T-helper 2 cell (primary cell): ENCODE results near the gene ROBO1.
"Not testable (repeated sequence)": the region's sequence is repeated elsewhere in the genome, so short reads cannot be mapped to it uniquely, and the experiment has no call there.

Experiments
- DNase-seq, 5 experiments: peaks; one replicate each; pipeline versions ENCODE4 v3.0.0 to v3.0.0-alpha.2; 2012 to 2022

ROBO1 gene

DNA sequence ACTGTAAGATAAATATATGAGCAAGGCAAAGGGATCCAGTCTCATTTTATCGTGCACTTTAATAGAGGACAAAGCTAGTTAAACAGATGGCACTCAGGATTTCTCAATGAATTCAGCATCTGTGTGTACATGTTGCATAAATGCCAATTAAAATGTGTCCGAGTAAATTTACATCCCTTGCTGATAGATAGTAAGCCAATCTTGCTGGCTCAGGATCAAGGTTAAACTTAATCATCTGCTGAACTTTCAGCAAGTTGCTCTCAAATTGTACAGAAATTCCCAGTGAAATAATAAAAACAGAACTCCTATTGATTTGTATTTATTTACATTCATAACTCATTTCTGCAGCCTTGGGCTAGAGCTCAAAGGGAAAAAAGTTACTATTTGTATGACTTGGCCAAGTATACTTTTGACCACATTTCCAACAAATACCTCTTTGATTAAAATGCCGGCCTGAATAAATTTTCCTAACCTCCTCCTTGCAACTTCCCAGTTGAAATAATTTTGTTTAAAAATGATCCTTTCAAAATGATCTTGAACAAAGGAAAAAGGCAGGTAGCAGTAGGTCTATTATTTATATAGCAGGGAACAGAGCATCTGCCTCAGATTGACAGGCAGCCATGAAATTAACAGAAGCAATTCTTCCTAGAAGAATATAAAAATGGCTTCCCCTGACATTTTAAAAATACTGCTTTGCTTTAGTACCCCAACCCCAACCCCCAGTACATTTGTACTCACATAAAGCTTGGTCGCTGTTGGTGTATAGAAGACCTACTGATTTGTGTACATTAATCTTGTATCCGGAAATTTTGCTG is 1001.9 kb downstream of the ROBO1 start:
- no peak for DNase-seq

DNA sequence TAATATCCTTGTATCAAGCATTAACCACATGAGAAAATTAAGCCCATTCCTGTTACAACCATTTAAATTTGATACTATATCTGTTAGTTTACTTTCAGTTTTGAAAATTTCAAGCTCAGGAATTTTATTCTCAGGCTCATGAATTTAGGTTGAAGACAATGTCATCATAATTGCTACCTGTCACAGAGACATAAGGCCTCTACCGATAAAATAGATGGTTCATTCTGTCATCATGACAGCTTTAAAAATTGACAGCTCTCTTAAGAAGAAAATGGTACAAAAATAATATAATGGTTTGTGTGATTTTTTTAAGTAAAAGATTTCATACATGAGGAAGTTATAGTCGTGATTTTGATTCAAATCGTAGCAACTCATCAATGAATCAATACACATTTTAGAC is 1003.2 kb downstream of the ROBO1 start:
- DNase-seq = no peak

DNA sequence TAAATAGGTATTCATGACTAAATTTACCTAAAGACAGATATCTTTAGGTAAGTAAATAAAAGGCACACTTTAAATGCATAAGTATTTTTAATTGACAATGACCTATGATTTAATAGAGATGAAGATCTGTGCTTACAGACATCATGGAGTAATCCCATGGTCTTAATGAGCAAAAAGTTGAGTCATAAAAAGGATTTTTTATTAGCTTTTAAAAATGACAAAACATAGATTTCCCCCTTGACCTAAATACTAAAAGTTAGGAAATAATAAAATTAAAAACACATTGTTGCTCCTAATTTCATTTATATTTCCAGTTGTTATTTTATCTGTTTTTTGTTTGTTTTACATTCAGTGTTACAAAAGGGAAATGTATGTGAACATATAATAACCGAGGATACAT is 1005.7 kb downstream of the ROBO1 start:
- no peak for DNase-seq

DNA sequence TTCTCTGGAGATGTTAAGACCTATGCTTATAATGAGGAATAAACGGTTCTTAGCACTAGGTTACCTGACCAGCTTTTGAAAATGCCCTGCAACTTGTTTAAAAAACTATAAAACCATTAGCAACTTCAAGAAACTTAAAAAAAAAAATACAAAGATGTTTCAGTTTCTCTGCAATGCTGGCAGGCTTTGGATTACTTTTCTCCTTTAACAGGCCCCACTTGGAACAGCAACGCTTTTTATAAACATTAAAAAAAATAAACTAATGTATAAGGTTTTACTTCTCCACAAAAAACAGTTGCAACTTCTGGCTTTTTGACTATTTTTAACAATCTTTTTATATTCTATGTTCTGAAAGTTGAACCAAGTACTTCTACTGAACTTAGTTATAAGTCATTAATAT is 1006.7 kb downstream of the ROBO1 start:
- DNase-seq = no peak

DNA sequence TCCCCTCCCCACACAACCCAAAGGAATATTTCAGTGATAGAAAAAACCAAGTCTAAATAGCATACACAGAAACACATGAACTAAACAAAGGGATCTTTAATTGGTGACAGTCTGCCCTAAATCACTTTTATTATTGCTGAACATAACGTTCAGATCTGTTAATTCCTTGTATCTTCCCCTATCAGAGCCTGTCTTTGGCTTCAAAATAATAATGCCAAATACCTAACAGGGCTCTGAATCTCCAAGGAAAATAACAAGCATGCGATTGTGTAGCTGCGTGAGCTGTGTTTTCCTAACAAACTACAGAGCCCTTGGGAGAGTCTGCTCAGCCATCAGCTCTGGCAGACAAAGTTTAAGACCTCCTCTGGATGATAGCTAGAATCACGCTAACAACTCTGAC is 1010.1 kb downstream of the ROBO1 start:
- no peak for DNase-seq

DNA sequence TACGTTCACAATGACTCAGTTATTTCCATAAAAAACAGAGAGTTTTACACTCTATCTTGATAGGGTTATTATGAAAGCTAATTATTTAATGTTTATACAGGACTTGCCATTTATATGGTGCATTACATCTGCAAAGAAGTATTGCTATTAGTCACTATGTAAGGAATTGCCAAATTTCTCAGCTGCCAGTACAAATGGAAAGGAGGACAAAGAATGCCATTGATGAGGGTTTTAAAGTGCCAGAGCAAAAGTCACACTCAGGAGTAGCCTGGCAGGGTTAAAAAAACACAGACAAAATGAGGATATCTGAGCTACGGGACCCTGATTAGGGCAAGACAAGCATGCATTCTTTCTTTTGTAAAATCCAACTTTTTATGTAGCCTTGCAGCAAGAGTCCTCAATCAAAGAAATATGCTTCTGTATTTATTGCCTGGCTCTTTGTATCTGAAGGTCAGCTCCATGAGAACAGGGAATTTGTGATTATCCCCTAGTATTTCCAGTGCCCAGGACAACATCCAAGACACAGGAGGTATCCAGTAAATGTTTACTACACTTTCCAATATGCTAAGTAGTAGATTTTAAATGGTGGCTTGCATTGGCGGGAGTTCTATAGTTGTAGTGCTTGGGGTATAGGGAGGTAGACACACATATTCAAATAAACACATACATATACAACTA is 1013.6 kb downstream of the ROBO1 start:
- no peak for DNase-seq

DNA sequence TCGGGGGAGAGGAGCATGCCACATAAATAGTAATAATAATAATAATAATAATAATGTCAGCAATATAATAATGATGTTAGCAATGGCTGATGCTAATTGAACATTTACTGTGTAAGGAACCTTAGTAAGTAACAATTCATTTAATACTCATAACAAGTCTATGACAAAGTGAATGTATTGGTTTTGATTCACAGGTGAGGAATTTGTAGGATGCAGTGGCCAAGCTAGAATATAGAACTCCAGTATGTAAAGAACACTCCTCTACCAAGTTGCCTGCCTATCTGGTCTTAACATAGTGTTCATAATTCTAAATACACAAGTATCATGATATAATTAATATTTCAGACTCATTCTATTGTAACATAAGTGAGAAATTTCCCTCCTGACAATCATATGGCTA is 1016.5 kb downstream of the ROBO1 start:
- no peak for DNase-seq

DNA sequence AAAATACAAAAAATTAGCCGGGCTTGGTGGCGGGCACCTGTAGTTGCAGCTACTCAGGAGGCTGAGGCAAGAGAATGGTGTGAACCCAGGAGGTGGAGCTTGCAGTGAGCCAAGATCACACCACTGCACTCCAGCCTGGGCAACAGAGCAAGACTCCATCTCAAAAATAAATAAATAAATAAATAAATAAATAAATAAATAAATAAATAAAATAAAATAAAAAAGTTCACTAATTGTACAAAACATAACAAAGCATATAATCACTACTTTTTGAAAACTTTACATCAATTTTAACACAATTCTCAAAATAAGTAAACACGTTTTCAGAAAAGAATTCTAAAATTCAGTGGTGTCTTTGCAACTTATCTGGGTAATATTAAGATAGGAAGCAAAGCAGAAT is 1017.5 kb downstream of the ROBO1 start:
- not testable (repeated sequence) for DNase-seq

DNA sequence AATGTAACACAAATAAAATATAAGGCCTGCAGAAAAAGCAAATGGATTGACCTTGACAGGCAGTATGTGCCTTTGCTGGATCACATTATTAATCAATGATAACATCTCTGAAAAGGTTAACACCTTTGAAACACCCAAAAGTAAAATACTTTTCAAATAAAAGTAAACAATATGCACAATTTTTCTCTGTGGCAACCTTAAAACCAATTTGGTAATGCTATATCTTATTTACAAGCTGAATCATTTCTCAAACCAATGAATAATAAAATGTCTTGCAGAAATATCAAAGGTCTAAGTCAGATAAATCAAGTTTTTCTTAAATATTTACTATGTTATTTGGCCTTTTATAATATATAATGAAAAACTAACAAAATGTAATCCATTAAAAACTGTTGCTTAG is 1018.7 kb downstream of the ROBO1 start:
- no peak for DNase-seq

DNA sequence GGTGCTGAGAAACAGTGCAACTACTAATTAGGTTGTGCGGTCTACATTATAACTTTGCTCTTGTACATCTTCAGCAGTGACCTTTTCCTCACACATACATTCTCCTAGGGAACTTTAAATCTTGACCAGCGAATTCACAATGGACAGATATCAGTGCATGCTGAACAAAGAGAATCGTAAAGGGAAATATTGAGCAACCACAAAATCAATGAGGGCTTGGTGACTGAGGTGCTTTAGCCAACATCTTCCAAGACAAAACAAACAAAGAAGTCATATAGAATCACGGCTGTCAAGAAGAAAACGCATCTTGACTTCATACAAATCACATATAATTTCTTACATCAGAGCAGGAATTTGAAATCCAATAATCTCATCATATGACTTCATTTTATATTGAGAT is 1022.0 kb downstream of the ROBO1 start:
- no peak for DNase-seq

DNA sequence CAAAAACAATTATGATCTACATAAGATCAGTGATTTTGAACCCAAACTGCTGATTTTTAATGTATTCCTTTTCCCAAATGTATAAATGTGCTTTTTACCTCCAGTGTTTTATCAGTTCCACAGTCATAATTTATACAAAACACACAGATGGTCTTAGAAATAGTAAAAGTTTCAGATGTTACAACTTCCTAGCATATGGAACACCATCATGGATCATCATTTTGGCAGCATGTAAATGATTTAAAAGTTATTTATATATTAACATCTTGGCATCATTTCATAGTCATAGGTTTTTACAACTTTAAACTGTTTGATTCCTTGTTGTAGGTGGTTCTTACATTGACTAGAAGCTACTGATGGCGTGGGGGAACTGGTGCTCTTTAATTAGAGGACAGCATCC is 1025.3 kb downstream of the ROBO1 start:
- DNase-seq = no peak

DNA sequence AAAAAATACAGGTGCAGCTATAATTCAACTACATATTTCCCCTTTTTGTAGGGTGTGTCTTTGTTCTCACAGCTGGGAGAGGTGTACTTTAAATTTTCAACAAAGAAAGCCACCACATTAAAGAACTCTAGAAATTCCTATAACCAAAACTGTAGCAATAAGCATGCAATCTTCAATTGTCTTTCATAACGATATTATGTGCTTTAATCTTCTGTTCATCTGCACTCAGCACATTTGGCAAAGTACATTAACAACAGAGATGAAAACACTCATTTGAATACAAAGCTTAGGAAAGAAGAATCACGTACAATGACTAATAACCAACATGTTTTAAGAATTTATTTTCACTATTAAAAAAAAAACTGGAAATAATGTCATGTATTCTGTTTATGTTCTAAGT is 1025.8 kb downstream of the ROBO1 start:
- no peak for DNase-seq

DNA sequence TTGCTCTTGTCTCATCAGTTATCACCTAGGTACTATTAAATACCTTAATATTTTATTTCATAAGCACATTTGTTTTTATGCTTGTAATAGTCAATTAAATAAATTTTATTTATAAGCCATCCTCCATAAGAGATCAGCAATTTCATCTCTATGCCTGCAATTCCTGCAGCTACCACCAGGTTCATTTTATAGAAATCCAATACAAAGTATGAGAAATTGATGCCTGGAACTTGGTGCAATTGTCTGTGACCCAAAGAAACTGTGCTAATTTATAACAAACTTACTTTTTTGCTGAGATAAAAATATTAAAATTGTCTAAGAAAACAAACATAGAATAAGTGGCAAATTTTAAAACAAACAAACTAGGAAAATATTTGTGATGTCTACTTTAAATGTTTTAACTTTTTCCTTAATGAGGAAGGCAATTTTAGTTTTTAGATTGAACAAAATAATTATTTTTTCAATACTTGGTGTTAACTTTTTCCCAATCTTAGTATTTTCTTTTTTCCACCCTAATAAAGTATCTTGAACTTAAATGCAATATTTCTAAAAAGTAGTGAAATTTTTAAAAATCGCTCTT is 1026.6 kb downstream of the ROBO1 start:
- DNase-seq = peak in 1 of 5 experiments; percentile 0

DNA sequence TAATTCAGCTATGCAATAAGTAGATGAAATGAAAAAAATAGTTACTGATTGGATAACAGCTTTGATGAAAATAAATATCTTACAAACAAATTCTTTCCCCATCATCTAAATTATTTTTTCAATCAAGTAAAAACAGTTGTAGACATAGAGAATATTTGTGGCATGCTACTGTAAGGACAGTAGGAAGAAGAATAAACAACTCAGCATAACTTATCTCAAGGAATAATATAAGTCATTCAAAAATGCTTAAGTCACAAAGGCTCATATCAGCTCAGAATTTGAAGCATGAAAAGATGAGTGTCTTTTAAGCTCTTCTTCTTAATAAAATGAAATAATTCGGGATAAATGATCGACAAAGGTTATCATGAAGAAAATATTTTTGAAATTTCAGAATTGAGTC is 1029.0 kb downstream of the ROBO1 start:
- no peak for DNase-seq

DNA sequence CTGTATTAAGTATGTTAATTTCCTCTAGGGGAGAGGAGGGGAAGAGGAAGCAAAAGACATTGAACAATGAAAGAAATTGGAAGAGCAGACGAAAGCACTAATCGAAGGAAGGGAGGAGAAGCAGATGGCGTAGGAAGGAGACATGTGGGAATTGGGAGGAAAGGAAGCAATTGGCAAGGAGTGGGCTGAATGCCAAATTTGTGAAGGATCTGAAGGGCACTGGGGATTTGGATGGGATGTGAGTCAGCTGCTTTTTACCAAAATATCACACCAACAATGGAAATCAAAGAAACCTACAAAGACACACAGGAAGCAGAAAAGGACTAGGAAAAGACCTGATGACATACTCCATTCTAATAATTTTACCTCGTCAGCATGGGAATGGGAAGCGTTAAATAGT is 1029.8 kb downstream of the ROBO1 start:
- DNase-seq = no peak

DNA sequence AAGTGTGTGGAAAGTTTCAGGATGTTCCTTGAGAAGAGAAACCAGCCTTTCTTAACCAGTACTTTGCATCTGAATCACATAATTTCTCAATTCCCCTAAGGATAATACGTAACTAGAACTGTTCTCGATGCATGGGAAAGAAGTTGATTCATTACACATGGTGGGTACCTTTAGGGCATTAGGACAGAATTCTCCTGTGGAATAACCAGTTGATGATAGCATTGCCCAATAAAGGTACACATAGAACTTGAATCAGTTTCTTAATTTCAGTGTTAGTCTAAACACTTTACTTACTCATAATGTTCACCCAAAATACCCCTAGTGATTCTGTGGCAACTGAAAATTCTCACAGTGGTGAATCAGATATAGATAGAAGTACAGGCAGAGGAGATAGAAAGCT is 1030.9 kb downstream of the ROBO1 start:
- DNase-seq = no peak

DNA sequence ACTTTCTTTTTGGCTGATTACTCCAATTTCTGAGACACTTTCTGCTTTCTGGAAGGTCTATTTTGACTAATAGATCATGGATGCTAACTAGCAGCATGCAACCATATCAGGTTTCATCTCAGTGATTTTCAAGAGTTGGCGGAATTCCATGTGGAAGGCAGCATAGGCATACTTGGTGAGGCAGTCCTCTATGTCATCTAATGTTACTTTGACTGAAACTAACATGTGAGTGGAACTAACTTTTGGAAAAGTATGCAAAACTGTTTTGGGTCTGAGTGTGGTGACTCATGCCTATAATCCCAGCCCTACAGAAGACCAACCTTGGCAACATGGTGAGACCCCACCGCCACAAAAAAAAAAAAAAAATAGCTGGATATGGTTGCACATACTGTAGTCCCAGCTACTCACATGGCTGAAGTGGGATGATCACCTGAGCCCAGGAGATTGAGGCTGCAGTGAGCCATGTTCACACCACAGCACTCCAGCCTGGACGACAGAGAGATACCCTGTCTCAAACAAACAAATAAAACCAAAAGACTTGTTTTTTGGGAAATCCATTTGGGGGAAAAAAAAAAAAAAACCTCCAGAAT is 1033.7 kb downstream of the ROBO1 start:
- DNase-seq = no peak

DNA sequence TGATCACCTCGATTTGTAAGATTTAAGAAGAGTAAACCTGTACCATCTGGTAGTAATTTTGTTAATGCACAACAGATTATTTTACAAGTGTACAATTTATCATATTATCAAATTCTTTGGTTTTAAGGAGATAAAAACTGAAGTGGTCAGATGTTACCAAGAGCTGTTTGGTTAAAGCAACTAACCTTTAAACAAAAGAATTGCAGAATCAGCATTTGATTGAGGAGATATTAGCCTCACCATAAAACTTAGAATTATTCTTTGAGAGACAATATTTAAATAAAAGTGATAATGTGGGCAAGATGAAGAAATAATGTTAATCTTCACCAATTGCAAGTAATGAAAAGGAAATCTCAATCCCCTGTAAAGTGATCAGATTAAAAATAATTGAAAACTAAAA is 1034.9 kb downstream of the ROBO1 start:
- DNase-seq = no peak

DNA sequence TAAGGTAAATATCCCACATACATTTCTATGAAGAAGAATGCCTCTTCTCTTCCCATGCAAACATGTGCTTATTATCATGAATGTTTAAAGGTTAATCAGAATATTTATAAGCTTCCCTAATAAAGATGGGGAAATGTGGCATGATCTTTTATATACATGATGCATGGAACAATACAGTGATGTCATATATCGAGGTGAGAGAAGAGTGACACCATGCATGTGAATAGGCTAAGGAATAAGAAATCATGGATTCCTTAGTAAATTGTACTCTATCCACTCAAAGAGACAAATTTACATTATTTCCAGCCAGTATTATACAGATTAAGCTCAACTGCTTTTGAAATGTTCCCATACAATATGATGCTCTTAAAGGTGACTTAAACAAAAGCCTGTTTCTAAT is 1035.3 kb downstream of the ROBO1 start:
- DNase-seq = no peak

DNA sequence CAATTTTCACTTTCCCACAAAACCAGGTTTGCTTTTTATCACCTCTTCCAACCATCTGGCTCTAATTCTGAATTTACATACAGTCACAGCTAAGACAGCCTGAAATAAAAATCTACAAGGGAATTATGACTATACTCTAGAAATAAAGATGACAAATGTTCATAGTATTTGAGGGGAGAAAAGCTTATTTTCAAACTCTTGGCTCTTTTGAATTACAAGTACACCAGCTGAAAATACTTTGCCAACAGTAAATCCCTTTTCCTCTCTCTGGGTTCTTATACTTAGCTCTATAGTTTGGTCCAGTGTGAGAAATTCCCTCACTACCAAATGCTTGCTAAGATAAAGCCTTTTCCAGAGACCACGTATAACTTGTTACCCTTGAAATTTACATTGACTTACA is 1037.9 kb downstream of the ROBO1 start:
- DNase-seq = no peak

DNA sequence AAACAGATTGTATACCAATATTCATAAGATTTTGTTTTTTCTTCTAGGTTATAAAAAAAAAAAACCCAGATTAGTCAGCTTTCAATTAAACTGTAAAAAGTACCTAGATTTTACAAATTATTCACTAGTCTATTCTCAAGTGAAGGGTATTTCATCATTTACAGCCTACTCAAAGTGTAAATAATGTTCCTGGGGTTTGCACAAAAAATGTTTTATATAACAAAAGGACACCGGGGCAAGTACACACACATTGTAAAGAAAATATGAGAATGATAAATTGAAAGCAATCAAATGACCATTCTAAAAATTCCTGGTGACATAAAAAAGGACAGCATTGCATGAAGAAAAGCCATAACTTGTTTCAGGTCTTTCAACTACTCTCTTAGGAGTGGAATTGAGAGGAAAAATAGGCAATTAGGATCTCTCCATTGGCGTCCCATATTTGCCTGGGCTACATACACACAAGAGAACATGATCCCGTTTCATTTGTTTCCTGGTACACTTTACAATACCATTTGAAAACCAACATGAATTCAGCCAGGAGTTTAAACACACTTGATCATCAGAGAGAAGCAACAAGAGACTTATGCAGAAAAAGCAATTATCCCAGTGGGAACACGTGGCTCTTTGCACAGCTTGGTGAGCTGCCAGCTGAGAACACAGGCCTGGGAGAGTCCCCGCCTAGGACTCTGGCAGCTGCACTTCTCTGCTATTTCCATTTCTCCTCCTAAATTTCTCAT is 1039.2 kb downstream of the ROBO1 start:
- DNase-seq = no peak

DNA sequence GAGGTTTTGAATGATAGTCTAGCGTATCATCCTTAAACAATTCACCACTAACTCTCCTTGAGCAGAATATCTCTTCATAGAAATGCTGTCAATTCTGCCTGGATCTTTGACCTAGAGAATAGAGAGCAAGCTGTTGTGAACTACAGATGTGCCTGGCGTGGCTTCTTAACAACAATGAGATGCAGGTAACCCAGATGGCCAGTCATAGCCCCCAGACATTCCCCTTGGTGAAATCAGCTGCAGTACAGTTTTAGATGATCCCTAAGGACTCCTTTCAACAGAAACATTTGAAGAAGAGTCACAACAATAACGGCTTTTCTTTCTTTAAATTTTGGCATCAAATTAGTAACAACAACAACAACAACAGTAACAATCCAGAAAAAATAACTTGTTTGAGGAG is 1041.3 kb downstream of the ROBO1 start:
- DNase-seq = no peak

DNA sequence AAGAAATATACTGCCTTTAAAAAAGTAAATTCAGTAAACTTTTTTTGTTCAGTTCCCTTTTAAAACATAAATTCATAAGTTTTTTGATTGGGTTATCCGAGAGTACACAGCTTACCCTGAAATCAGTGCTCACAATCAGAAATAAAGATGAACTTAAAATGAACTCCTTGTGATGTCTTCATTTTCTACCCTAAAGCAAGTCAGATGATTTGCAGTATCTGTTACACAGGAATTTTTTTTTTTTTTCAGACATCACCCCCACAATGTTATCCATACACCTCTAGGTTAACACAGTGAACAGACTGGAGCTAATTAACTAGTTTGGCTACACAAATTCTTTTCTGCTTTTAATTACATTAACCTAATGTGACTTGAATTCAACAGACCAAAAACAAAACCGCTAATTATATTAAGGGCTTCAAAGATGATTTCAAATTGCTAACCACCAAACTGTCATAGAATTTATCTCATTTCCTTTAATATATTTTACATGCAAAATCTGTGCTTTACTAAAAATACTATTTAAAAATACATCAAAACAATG is 1042.0 kb downstream of the ROBO1 start:
- DNase-seq = no peak
